GM19328 (cell line): ENCODE data around the gene LTB4R.
"Not testable (repeated sequence)": the region's sequence is repeated elsewhere in the genome, so short reads cannot be mapped to it uniquely, and the experiment has no call there.

Experiments
- ATAC-seq: cut with Tn5 transposase; IDR thresholded peaks from one replicate; pipeline ENCODE4 v1.9.1; 2021; ENCODE audit warnings: mild to moderate bottlenecking, moderate library complexity; ENCODE audit not compliant: unreplicated experiment

LTB4R gene

DNA sequence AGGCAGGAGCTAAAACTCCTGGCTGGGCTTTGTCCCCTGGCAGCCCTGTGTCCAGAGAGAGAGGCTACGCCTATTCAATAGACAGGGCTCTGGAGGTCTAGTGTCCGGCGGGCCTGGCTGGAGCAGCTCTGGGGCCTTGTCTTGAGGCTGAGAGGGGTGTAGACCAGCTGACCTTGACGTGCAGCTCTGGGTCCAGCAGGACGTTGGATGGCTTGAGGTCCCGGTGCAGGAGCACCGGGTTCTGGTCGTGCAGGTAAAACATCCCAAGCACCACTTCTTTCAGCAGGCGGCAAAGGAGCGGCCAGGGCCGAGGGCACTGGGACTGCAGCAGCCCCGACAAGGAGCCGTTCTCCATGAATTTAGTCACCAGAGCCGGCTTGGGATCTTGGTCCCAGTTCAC lies 27.5 kb downstream of the LTB4R start:
- no peak for ATAC-seq

DNA sequence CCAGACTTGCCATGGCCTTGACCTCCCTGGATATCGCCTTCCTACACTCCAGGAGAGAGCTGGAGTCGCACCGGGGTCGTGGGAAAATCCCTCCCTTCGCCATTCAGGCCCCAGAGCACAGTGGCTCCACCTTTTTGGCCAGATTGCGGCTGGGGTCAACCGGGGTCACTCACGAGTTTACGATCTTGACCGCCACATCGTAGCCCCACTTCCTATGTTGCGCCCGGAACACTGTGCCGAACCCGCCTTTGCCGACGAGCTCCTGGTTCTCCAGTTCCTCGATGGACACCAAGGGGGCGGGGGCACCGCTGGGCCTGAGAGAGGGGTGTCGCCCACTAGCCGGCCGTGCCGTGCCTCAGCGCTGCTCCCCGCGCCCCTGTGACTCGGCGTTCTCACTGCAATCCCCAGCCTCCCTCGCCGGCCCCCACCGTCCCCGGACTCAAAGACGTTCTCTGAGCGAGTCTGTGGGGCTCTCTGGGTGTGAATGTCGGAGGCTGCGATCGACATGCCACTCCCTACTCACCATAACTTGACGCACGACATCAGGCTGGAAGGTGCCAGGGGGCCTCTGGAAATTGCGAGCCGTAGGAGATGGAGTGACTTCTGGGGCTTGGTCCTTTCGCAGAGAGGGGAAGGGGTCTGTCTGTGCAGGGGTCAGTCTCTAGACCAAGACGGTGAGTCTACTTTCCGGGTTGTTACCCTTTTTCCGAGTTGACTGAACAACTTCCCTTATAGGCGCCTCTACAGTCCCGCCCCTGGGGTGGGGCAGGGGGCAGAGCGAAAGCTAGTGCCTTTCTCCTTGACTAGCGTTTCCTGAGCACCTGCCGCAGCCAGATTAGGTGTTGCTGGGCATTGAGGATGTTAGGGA lies 28.2 kb downstream of the LTB4R start, which contains the start of gene RIPK3:
Gene RIPK3 (minus strand): TSS at position 708 of the 868 bp plus-strand sequence. CDS start 165 bp downstream, at position 543.
- peak; percentile 95 for ATAC-seq

DNA sequence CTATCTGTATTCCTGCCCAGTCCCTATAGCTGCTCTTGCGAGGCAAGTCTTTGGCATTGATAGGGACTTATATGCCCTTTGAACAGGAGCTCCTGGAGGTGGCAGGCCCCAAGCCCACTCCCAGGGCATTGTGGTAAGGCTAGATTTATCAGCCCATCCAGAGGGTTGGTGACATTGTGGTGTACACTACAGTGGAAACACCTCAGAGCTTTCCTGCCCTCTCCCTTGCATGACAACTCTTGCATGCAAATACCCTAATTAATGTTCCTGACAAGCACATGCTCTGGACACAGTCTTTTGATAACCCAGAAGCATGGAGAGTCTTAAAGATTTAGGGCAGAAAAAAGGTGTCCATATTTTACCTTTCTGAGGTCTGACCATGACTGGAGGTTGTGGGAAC lies 29.3 kb downstream of the LTB4R start:
- ATAC-seq = no peak

DNA sequence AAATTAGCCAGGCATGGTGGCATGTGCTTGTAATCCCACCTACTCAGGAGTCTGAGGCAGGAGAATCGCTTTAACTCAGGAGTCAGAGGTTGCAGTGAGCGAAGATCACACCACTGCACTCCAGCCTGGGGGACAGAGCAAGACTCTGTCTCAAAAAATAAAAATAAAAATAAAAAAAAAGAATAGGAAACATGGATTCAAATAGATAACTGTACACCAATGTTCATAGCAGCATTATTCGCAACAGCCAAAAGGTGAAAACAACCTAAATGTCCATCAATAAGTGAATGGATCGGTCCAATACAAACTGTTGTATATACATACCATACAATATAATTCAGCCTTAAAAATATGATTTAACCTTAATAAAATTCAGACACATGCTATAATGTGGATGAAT lies 31.6 kb downstream of the LTB4R start:
- ATAC-seq = no peak

DNA sequence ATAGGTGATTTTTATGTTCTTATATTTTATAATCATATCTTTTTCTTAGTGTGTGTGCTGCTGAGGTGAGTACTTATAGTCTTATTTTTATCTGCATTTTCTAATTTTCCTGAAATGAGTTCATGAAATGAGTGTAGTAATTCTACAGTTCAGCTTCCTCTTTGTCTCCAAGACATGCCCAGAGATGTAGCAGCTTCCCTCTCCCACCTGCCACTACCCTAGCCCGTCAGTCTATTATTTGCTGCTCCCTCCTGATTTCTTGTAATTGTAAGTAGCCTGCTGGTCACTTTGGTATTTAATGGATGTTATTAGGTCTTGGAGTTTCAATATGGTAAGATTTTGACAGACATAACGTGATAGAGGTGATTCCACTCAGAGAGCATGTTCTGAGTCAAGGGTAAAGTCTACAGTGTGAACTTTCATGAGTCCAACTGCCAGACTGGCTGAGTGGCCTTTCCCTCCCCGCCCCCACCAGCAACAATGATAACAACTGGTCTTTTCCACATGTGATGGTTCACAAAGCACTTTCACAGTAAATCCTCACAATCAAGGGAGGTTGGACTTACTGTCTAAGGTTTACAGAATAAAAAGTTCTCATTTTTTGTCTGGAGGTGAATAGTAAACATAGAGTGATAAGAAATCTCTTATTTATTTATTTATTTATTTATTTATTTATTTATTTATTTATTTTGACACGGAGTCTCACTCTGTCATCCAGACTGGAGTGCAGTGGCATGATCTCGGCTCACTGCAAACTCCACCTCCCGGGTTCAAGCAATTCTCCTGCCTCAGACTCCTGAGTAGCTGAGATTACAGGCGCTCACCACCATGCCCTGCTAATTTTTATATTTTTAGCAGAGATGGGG lies 32.7 kb downstream of the LTB4R start:
- no peak for ATAC-seq

DNA sequence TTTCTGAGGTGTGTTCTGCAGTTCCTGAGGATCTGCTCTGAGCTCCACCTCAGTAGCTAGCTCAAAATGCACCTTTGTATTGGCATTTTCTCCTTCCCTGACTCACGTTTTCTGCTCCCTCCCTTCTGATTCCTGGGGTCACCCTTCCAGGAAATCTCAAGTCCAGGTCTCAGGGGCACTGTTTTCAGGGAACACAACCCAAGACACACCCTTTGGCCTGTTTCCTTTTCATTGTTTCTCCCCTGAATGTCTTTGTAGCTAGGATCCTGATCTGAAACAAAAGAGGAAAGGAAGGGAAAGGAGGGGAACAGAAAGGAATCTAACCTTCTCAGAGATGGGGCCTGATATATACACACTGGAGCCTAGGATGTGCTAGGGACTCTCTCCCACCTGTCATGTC lies 35.8 kb downstream of the LTB4R start:
- no peak for ATAC-seq

DNA sequence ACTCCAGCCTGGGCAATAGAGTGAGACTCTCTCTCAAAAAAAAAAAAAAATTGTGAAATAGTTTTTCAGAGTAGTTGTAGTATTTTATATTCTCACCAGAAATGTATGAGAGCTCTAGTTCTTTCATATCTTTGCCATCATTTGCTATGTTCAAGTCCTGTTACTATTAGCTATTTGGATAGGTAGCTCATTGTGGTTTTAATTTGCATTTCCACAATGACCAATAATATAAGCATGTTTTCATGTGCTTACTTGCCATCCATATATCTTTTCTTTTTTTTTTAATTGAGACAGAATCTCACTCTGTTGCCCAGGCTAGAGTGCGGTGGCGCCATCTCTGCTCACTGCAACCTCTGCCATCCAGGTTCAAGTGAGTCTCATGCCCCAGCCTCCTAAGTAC lies 36.9 kb downstream of the LTB4R start:
- no peak for ATAC-seq

DNA sequence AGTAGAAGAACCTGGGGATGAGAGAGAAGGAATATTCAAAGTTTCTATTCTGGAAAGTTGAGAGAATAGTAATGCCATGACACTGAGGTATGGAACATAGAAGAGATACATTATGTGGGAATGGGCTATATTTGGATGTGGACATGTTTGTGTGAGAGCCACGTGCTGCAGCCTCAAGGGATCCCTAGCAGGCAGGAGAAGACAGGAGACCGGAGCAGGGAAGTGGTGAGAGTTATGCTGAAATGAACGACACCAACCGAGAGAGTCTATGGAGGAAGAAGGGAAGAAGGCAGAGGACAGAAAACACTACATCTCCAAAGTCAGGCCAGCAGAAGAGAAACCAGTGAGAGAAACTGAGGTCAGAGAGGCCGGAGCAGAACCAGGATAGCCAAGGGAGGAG lies 38.4 kb downstream of the LTB4R start:
- ATAC-seq = no peak

DNA sequence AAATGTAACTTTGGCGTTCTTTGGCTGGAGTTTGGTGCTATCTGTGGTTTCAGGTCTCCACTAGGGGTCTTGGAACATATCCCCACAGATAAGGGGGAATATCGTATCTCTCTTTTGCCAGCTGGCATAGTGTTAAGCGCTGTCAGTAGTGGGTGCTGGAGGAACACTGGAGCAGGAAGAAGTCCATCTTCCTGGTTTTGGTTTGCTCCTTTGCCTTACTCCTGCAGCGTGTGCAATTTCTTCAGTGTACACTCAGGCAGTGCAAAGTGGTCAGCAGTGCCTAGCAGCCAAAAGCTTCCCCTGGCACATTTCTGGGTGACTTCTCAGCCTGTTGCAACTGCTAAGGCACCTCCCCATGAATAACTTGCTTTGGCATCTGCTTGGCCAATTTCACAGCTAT lies 40.2 kb downstream of the LTB4R start:
- ATAC-seq = no peak

DNA sequence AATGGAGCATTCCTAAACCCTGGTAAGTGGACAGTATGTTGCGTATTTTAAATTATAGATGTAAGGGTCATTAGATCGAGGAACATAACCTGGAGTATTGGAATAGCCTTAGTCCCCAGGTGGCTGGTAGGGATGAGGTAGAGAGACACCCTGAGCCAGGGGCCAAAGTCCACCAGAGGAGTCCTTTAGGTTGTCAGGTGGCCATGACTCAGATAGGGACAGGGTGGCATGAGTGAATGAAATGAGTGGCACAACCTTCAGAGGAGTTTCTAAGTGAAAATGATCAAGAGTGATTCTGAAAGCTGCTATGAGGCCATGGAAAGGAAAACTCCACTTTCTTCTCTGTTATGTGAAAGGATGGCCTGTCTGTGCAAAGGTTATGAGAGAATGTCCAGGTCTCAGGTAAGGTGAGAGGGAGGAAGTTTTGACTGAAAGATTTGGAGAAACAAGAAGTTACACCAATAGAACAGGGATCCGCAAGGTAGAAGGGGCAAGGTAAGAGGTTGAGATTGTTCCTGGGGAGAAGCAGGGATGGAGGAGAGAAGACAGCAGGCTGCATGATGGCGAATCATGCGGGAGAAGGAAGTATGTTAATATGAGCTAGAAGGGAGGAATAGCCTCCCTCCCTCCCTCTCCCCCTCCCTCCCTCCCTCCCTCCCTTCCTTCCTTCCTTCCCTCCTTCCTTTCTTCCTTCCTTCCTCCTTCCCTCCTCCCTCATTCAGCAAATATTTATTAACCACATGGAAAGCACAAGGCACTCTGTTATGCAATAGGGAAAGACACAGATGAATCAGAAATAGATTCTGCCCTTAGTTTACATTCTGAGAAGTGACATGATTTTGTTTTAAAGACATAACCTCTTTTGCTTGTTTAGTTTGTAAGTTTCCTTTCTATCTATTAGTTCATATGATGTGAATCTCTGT lies 42.5 kb downstream of the LTB4R start:
- ATAC-seq = no peak

DNA sequence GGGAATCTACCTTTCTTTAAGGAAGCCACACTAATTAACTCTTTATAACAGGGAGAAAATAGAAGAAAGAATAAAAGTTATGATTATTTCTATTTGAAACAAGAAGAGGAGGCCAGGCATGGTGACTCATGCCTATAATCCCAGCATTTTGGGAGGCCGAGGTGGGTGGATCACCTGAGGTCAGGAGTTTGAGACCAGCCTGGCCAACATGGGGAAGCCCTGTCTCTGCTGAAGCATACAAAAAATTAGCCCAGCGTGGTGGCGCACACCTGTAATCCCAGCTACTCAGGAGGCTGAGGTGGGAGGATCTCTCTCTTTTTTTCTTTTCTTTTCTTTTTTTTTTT lies 43.2 kb downstream of the LTB4R start:
- ATAC-seq = not testable (repeated sequence)

DNA sequence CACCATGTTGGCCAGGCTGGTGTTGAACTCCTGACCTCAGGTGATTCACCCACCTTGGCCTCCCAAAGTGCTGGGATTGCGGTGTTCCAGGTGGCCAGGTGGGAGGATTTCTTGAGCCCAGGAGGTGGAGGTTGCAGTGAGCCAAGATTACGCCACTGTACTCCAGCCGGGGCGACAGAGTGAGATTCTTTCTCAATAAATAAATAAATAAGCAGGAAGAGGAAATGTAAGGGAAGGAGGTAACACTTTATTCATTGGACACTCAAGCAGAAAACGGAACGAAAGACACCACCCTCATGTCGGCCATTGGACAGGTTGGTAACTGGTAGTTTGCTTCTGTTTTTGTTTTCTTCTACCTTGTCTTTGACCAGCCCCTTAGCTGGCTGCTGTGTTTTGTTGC lies 43.7 kb downstream of the LTB4R start:
- ATAC-seq = no peak

DNA sequence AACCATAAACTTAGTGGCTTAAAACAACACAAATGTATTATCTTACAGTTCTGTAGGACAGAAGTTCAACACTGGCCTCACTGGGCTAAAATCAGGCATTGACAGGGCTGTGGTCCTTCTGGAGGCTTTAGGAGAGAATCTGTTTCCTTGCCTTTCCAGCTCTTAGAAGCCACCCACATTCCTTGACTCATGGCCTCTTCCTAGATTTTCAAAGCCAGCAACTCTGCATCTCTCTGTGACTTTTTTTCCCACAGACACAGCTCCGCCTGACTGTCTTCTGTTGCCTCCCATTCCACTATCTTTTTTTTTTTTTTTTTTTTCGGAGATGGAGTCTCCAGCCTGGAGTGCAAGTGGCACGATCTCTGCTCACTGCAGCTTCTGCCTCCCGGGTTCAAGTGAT lies 44.9 kb downstream of the LTB4R start:
- no peak for ATAC-seq

DNA sequence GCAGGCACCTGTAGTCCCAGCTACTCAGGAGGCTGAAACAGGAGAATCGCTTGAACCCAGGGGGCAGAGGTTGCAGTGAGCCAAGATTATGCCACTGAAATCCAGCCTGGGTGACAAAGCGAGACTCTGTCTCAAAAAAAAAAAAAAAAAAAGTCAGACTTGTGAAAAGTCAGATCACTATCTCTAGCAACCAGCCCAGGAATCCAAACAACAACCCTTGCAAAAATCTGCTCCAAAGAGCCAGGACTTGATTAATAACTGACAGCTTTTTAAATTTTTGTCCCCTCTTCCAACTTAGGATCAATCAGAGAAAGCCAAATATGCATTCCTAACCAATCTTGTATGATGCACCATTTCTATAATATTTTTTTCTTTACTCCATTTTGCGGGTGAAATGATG lies 49.0 kb downstream of the LTB4R start:
- ATAC-seq = no peak

DNA sequence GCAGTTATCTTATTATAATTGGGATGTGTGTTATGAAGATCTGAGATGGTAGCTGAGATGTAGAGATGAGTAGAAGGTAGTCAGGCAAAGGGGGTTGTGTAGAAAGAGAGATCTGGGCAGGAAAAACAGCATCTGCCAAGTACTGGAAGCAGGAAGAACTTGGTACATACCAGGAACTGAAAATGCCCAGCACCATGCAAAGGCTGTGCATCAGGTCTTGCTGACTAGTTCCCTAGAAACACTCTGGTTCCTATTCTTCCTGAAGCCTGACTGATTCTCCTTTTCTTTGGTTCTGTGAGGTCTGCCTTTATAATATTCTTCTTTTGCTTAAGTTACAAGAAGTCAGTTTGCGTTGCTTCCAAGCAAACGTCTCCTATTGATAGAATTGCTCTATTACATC lies 50.0 kb downstream of the LTB4R start:
- ATAC-seq = no peak

DNA sequence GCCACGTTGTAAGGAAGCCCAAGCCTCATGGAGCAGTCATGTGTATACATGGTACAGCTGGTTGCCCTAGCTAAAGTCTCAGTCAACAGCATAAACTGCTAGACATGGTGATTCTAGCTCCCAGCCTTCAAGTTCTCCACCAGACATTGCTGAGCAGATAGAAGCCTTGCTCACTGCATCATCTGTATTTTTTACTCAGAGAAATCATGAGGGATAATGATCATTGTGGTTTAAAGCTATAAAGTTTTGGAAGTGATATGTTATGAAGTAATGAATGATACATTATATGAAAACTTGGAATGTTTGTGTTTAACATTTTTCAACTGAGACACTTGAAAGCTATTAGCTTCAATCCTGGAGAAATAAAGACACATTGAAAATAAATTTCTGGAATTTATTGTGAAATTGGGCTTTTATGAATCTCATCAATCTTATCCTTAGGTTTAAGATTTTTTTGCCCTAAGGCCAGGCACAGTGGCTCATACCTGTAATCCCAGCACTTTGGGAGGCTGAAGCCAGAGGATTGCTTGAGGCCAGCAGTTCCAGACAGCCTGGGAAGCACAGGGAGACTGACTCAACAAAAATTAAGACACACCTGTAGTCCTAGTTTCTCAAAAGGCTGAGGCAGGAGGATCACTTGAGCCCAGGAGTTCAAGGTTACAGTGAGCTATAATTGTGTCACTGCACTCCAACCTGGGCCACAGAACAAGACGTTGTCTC lies 51.1 kb downstream of the LTB4R start:
- ATAC-seq = no peak

DNA sequence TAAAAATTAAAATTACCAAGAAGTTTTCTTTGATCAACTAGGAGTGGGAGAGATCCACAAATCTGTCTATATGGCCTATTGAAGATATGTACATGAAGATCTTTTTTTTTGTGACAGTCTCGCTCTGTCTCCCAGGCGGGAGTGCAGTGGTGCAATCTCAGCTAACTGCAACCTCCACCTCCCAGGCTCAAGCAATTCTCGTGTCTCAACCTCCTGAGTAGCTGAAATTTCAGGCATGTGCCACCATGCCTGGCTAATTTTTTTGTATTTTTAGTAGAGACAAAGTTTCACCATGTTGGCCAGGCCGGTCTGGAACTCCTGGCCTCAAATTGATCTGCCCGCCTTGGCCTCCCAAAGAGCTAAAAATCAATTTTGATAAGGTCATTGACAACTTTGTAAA lies 52.1 kb downstream of the LTB4R start:
- ATAC-seq = no peak

DNA sequence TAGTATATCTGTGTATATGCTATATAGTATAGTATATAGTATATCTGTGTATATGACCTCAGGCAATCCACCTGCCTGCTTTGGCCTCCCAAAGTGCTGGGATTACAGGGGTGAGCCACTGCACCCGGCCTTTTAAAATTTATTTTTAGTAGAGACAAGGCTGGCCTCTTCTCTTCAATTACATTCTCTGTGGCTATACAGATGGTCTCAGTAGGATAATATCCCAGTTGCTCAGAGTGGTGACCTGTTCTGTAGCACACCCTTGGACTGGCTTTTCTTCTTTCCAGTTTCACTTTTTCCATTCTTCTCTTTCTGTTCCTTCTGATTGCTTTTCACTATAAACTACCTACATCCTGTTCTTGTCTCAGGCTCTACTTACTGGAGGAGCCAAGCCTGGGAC lies 53.5 kb downstream of the LTB4R start:
- ATAC-seq = no peak

DNA sequence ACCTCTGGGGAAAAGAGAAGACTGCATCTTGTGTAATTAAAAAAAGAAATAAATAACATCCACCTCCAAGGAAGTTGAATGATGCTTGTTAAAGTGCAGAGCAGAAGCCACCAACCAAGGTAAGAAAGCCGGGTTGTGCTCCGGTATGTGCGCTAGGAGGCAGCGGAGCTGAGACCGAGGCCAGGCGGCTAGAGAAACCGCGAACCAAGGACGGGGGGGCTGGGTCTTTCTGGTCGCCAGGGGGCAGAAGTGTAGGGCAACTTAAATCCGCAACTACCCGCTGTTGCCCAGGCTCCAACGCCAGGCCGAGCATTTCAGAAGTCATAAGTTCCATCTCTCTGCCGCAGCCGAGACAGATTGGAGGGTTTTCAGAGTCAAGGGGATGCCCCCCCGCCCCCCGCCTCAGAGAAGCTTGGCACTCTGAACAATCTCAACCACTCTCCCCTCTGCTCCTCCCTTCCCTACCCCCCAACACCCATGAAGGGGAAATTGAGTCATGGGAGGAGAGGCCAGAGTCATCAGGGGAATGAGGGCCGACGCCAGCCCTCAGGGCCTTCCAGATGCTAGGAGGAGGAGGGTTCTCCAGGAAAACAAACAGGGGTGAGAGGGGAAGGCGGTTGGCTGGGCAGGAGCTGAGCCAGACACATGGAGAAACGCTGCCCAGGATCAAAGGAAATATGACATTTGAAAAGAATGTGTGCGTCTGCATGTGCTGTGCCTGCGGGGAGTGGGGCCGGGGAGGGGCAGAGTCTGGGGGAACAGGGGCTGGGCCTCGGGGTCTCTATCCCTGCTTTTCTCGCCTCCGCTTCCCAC lies 54.5 kb downstream of the LTB4R start:
- peak; percentile 36 for ATAC-seq

DNA sequence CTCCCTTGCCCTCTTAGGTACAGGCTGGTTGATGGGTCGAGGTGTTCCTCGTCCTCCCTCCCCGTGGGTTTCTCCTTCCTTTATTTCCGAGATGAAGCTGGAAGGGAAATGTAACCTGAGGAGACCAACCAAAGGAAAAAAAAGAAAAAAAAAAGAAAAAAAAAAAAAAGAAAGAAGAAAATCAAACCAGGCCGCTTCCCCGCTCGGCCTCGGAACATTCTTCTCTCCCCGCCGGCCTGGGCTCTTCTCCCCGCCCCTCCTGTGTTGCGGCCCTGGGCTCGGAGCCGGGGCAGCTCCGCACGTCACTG lies 55.1 kb downstream of the LTB4R start:
- ATAC-seq = no peak
